ENCODE results near the gene AHCYL1. TPM values are rescaled to one million over a fixed set of nuclear protein-coding genes. Genes with fewer than 3 reads are reported as not detected.

Gene AHCYL1
- total RNA-seq, 1 donor from 2014 or later, result 60.5 TPM

GRCh38 chr1:110048240-110048639 lies 63.7 kb downstream of the AHCYL1 start:
- Histone ChIP-seq H3K36me3 (ENCODE audit: insufficient read depth, low read length) (peaks cover 49% of the 10 kb centered on the region), H3K4me2 (ENCODE audit: low read length) (no peak overlapping the region), H4K20me1 (ENCODE audit: insufficient read depth, low read length) (peaks cover 8% of the 10 kb centered on the region), H3K9me3 (ENCODE audit: insufficient read depth, low read depth, low read length) (no peaks in the 10 kb centered on the region), H3K79me2 (ENCODE audit: insufficient read depth, low read length) (no peaks in the 10 kb centered on the region), H3K4me3 (ENCODE audit: insufficient read depth, low read depth, low read length) (no peak overlapping the region), H3K27me3 (ENCODE audit: insufficient read depth, low read length) (no peaks in the 10 kb centered on the region), H2AFZ (ENCODE audit: low read depth, low read length) (no peak overlapping the region), H3K9ac (ENCODE audit: low read length) (no peak overlapping the region), H3K4me1 (ENCODE audit: insufficient read depth, low read length) (no peaks in the 10 kb centered on the region), H3K27ac (ENCODE audit: low read depth, low read length) (no peak overlapping the region)
- Mint-ChIP-seq H3K4me1 (ENCODE audit: low read depth, unreplicated experiment) (peaks cover 11% of the 10 kb centered on the region), H3K9me3 (ENCODE audit: unreplicated experiment) (no peaks in the 10 kb centered on the region), H3K27ac (ENCODE audit: unreplicated experiment) (no peak overlapping the region), H3K4me3 (ENCODE audit: unreplicated experiment) (no peak overlapping the region), H3K27me3 (ENCODE audit: low read depth, unreplicated experiment) (no peaks in the 10 kb centered on the region), H3K36me3 (ENCODE audit: low read depth, unreplicated experiment) (peaks cover 32% of the 10 kb centered on the region)
- no peak for FAIRE-seq
- TF ChIP-seq EZH2 (IDR thresholded peaks at IDR 0.05; ENCODE audit: insufficient read depth, low read length) (no peak), CTCF (IDR thresholded peaks at IDR 0.05; ENCODE audit: insufficient read depth, low read depth, low read length) (no peak)
- no peak for DNase-seq (ENCODE audit: low read depth)

GRCh38 chr1:110048923-110049601 lies 64.5 kb downstream of the AHCYL1 start:
- Mint-ChIP-seq H3K4me1 (ENCODE audit: low read depth, unreplicated experiment) (peaks cover 15% of the 10 kb centered on the region), H3K27me3 (ENCODE audit: low read depth, unreplicated experiment) (no peaks in the 10 kb centered on the region), H3K9me3 (ENCODE audit: unreplicated experiment) (no peaks in the 10 kb centered on the region), H3K36me3 (ENCODE audit: low read depth, unreplicated experiment) (peaks cover 36% of the 10 kb centered on the region), H3K4me3 (ENCODE audit: unreplicated experiment) (peak overlapping the region; percentile 8), H3K27ac (ENCODE audit: unreplicated experiment) (no peak overlapping the region)
- H3K79me2 ChIP-seq (ENCODE audit: insufficient read depth, low read length), result no peaks in the 10 kb centered on the region
- H2AFZ ChIP-seq (ENCODE audit: low read depth, low read length), result no peak overlapping the region
- no peak for FAIRE-seq
- no peak overlapping the region for H3K4me3 ChIP-seq (ENCODE audit: insufficient read depth, low read depth, low read length)
- no peaks in the 10 kb centered on the region for H3K27me3 ChIP-seq (ENCODE audit: insufficient read depth, low read length)
- no peak overlapping the region for H3K4me2 ChIP-seq (ENCODE audit: low read length)
- no peaks in the 10 kb centered on the region for H3K4me1 ChIP-seq (ENCODE audit: insufficient read depth, low read length)
- DNase-seq (ENCODE audit: low read depth), result no peak
- peaks cover 46% of the 10 kb centered on the region for H3K36me3 ChIP-seq (ENCODE audit: insufficient read depth, low read length)
- H4K20me1 ChIP-seq (ENCODE audit: insufficient read depth, low read length), result peaks cover 13% of the 10 kb centered on the region
- no peak for TF ChIP-seq EZH2 (IDR thresholded peaks at IDR 0.05; ENCODE audit: insufficient read depth, low read length)
- no peak for TF ChIP-seq CTCF (IDR thresholded peaks at IDR 0.05; ENCODE audit: insufficient read depth, low read depth, low read length)
- H3K9ac ChIP-seq (ENCODE audit: low read length), result no peak overlapping the region
- no peaks in the 10 kb centered on the region for H3K9me3 ChIP-seq (ENCODE audit: insufficient read depth, low read depth, low read length)
- H3K27ac ChIP-seq (ENCODE audit: low read depth, low read length), result no peak overlapping the region

Data from astrocyte (in vitro differentiated cells and primary cell).